GM21786 (cell line): ENCODE data around the gene TRAF6.

Experiments
- ATAC-seq: cut with Tn5 transposase; IDR thresholded peaks from one replicate; pipeline ENCODE4 v1.9.1; 2021; ENCODE audit not compliant: unreplicated experiment

The TRAF6 gene

DNA sequence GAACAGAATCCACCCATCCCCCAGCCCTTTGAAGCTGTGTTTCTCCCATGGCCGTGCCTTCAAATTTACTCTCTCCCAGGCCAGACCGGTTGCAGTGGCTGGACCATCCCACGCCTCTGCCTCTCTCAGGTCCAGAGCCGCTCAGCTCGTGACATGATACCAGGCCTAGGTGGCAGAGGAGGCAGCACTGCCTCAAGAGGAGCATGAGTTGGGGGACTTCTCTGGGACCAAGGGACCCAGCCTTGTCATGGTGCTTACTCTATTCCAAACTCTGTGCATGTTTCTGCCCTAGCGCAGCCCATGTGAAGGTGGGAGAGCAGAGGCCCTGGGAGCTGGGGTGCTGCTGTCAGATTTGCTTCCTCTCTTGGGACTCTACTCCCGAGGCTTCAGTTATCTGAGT is 51.0 kb downstream of the TRAF6 start:
- no peak for ATAC-seq

DNA sequence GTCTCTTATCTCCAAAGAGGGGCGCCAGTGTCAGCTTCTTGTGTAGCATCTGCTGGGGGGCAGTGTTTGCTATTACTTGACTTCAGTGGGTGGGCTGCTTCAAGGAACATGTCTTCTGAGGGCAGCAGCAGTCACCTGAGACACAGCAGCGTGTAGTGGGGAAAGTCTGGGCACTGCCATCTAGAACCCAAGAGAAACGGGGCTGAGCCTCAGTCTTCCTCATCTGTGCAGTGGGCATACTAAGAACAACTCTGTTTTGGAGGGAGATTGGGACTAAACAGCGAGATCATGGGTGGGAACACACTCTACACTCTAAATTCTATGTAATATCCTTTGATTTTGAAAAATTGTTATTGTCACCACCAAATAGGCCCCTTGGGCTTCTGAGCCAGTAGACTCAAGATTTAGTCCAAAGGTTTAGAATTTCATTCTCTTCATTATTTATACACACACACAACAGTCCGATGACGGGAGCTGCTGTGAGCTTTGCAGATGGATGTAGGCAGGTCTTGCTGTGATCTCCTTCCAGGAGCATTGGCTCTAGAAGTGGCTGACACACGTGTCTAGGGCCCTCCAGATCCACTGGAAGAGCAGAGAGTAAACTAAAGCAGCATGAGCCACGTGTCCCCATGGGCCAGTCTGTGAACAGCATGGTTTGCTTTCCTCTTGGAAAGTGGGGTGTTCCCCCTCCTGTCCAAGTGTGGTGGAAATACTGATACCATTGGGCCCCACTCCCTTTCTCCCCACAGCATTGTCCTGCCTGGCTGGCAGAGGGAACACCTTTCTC is 51.8 kb downstream of the TRAF6 start:
- ATAC-seq: no peak

GRCh38 chr11:36456156-36456555 is 53.9 kb downstream of the TRAF6 start:
- ATAC-seq: no peak

DNA sequence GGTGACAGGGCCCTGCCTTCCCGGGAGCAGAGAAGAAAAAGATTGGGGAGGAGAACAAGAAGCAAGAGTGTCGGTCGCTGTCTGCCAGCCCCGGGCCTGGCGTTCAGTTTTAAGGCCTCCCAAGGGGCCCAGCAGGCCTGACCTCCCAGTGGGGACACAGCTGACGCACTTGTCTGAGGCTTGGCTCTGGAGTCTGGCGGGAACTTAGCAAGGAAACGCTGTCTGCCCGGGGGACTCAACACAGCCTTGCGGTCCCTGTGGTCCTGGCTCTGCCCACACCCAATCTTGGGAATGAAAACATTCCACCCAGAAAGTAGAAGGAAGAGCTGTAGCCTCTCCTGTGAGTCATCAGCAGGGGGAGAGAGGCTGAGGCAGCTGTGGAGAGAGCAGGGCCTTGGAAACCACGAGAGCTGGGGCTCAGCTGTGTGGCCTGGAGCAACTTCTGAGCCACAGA is 54.4 kb downstream of the TRAF6 start:
- ATAC-seq: no peak

DNA sequence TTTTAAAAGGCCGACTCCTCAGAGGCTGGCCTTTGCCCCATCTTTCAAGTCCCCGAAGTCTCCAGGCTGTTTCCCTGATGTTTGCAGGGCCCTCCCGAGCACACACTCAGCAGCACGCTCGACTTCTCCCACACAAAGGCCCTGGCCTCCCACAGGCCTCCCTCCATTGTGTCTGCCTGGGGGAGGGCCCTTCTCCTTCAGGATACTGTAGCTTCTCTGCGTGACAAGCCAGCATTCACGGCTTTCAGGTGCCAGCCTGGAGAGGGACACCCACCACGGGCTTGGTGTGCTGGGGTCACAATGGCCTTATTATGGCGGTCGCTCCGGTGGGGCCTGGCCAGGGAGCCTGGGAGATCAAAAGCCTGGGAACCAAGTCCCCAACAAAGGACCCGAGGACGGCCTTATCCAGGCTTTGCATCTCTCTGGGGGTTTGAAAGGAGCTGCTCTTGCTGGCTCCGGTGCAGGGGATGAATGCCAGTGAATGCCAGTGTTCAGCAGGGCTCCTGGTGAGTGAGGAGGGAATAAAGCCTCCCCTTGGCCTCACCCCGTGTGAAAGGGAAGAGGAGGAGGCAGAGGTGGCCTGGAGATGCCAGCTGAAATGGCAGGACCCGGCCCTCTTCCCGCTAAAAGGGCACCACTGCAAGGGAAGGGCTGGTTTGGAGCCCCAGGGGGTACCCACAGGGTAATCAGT is 55.0 kb downstream of the TRAF6 start:
- no peak for ATAC-seq

DNA sequence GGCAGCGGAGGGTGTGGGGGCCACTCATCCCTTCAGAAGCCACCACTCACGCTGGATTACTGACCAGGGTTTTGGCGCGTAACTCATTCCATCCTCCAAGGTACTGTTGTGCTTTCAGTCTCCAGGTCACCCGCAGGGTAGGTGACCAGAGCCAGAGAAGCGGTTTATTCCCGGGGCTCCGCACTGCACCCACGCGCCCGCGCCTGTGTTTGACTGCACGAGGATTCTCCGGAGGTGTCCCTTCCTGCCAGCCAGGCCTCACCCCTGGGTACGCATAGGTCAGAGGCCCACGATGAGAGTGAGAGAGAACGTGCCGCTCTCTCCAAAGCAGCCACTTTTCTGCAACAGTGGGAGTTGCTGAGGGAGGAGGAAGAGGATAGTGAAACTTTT is 55.5 kb downstream of the TRAF6 start:
- ATAC-seq: no peak

GRCh38 chr11:36453678-36454077 is 56.4 kb downstream of the TRAF6 start:
- no peak for ATAC-seq

DNA sequence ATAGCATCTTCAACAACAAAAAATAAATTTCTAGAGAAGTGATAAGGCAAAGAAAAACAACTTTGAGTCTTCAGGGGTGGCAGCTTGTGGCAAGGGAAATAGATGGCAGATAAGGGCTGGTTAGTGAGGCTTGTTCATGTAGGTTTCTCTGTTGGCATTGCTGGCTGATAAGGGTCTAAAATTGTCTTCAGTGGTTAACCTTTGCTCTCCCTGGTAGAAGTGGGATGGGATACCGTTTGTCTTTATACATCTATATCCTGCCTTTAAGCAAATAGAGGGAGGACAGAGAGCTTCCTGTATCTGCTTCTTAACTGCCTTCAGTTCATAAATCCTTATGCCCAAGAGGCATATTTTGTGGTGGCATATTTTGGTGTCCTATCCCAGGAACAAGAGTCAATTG is 57.1 kb downstream of the TRAF6 start:
- no peak for ATAC-seq

GRCh38 chr11:36452236-36452940 is 57.7 kb downstream of the TRAF6 start:
- no peak for ATAC-seq

DNA sequence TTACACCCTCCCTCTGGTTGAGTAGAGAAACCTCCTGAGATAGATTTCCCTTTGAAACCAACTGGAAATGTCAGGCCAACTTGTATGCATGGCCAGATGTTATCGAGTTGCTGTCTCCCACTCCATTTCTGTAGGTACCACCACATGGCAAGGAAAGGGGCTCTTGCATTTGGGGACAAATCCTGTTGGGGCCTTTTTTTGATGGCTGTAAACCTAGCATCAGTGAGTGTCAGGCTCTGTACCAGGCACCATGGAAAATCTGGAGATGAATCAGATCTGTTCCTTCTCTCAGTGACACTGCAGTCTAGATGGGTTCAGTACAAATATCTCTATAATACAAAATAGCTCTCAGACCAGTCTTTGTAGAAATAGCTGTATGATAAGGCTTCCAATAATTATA is 58.4 kb downstream of the TRAF6 start:
- ATAC-seq: no peak

DNA sequence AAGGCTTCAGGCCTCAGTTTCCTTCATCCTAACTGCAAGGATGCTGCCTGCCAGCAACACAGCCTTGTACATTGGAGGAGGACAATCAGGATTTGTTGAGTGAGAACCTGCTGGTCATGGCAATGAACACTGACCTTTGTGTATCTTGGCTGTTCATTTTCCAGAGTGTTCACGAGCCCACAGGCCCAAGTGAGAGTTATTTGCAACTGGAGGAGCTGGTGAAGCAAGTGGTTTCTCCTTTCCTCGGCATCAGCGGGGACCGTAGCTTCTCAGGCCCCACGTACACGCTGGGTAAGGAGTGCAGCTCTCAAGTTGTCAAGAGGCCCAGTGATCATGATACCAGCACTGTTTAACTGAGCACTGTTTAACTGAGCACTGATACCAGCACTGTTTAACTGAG is 59.0 kb downstream of the TRAF6 start:
- ATAC-seq: no peak

DNA sequence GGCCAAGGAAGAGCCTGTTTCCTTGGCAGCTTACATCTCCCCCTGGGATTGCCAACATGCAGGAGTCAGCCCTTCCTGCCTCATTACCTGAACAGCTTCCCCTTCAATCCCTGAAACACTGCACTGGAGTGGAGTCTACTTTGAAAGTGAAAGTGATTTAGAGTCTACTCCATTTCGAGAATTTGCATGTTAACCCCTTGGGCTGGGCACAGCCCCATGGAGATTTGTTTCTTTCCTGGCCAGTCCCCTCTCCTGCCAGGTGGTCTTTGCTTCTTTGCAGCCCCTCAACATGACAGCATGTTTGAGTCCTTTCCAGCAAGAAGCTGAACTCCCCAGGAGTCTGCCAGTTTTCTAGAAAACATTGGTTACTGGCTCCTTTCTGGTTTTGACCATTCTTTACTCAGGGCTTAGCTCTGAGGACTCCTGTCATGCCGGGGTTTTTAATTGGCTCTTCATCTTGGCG is 59.9 kb downstream of the TRAF6 start:
- ATAC-seq: peak; percentile 56

DNA sequence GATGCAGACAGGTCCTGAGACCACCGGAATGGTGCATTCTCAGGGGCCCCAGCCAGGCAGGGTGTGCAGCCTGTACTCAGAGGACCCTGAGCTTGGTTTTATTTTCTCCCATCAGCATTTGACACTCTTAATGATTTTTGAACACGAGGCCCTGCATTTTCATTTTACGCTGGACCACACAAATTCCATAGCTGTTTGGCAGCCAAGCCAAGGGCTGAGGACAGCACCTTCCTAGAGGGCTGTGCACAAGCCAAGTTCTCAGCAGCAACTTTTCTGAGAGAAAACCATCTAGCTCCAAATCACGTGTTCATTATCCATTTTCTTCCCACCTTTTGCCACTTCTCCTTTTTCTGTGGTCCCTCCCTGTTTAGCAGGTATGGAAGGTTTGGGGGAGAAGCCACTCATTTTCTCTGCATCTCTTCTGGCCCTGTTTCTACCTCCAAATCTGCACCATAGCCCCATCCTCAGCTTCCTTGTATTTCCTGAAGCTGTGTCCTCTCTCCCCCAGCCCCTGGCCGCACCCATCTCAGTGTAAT is 60.4 kb downstream of the TRAF6 start:
- ATAC-seq: peak; percentile 13

DNA sequence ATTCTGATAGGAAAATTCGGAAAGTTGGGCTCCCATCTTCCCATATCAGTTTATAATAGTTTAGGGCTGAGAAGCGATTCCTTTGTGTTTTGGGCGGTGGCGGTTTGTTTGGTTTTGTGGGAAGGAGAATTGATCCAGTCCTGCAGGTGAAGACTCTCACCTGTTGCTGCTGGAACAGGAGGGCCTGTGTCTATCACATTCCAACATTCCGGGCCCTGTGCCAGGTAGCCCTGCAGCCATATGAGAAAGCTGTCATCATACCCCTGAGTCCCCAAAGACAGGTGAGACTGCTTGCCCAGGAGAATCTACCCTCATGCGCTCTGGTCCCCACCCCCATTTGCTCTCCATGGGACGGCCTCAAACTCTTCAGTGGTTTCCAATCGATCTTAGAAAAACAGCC is 62.1 kb downstream of the TRAF6 start:
- no peak for ATAC-seq

- no peak for ATAC-seq
These were observed 62.6 kb downstream of the TRAF6 start for GRCh38 chr11:36447514-36447913.

DNA sequence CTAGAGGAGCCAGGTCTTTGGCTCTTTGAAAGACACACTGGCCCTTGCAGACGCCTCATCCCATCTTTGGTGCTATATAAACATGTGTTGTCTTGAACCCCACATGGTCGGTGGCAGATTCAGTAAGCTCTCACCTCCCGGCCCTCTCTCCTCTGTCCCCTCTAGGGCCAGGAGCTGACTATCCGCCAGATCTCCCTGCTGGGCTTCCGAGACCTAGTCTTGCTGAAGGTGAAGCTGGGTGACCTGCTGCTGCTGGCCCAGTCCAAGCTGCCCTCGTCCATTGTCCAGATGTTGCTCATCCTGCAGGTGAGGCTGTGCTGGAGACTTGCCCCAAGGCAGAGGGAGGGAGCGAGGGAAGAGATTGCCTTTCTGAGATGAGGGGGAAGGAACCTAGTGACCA is 63.9 kb downstream of the TRAF6 start:
- ATAC-seq: no peak

DNA sequence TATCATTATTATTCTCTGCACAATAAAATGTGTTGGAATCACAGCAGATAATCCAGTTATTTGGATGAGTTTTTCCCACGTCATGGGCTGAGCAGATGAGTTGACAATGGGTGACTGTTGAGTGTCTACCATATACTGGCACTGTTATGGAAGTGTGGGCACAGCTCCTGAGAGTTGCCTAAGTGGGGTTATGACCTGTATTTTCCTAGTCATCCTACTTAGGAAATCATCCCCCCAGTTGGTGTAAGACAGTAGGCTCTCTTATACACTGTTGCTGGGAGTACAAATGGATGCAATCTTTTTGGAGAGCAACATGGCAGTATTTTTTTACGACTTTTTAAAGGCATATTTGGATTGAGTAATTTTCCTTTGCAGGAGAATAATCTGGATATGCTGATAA is 66.4 kb downstream of the TRAF6 start:
- ATAC-seq: no peak

- ATAC-seq: peak; percentile 97
These were observed 68.4 kb downstream of the TRAF6 start for GRCh38 chr11:36441610-36442208.

- no peak for ATAC-seq
These were observed 71.9 kb downstream of the TRAF6 start for GRCh38 chr11:36438126-36438525.

DNA sequence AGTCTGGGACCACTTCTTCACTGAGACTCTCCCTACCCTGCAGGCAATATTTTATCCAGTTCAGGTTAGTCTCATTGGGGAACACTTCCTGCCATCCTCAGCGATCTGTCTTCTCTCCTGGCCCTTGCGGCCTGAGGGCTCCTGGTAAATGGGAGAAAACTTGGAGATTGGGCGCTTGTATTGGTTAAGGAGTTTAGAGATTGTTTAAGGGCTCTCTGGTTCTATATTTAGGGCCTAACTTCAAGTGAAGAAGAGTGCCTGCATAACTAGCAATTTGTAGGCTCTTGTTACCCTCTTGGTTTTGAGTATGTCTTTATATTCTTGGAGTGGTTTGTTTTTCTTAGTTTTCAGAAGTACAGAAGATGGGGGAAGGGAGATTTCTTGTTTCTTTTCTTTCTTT is 72.7 kb downstream of the TRAF6 start:
- ATAC-seq: no peak
